Measurements from ENCODE around the gene NLRP8. TPM values are rescaled to one million over a fixed set of nuclear protein-coding genes. Genes with fewer than 3 reads are reported as not detected.
A peak's percentile ranks its signal among the peaks of the same experiment; 100 is the strongest.

NLRP8 gene
- total and polyA plus RNA-seq, 10 of the 15 experiments (the other 5 are each of a cell fraction or from before 2014, with no cell fraction given), result 0.04 TPM; not detected in 9

- TF ChIP-seq SPI1 (IDR thresholded peaks at IDR 0.05; ENCODE audit: borderline replicate concordance, insufficient read depth, low read depth, low read length) (no peak), REST (IDR thresholded peaks at IDR 0.05; ENCODE audit: low read depth, low read length) (no peak), ATF3 (IDR thresholded peaks at IDR 0.05; ENCODE audit: borderline replicate concordance, extremely low read depth, low read depth, low read length) (no peak), MTA3 (IDR thresholded peaks at IDR 0.05; ENCODE audit: borderline replicate concordance, low read length) (no peak), ZNF207 (IDR thresholded peaks at IDR 0.05; ENCODE audit: borderline replicate concordance) (no peak), NFYA (IDR thresholded peaks at IDR 0.05; ENCODE audit: borderline replicate concordance, low read depth, low read length) (no peak), TCF3 (IDR thresholded peaks at IDR 0.05; ENCODE audit: borderline replicate concordance, insufficient read depth, low read depth, low read length) (no peak), TCF12 (IDR thresholded peaks at IDR 0.05; ENCODE audit: low read depth, low read length) (no peak)
Measured at GRCh38 chr19:56014765-56015164, 67.1 kb downstream of the NLRP8 start (continued).

GRCh38 chr19:56015756-56016155 is 68.1 kb downstream of the NLRP8 start:
- no peaks in the 10 kb centered on the region for H3K36me3 ChIP-seq (ENCODE audit: control insufficient read depth in 2 of 2, insufficient read depth in 2 of 2, low read length in 1 of 2)
- H3K9ac ChIP-seq (ENCODE audit: control insufficient read depth, insufficient read depth, low read length), result no peak overlapping the region
- intact Hi-C loops (cut with micrococcal nuclease; ENCODE audit: unreplicated experiment), result no loop called here
- no peak overlapping the region for H2AFZ ChIP-seq (ENCODE audit: control insufficient read depth, low read depth, low read length)
- H3K79me2 ChIP-seq (ENCODE audit: control insufficient read depth, insufficient read depth, low read length), result no peaks in the 10 kb centered on the region
- no peak overlapping the region for H3K4me3 ChIP-seq
- no peaks in the 10 kb centered on the region for H3K27me3 ChIP-seq (replicated peaks in 1 of 2; ENCODE audit: control insufficient read depth in 2 of 2, insufficient read depth in 2 of 2, low read length in 1 of 2)
- ChIA-PET RAD21 (ENCODE audit: unreplicated experiment) (no interaction called here), POLR2A (no interaction called here), CTCF (no interaction called here), SMC1A (ENCODE audit: uncharacterized antibody, unreplicated experiment) (no interaction called here)
- H3K4me1 ChIP-seq (ENCODE audit: control insufficient read depth, insufficient read depth, low read length), result no peaks in the 10 kb centered on the region
- no TSS peak for BruUV-seq (replicated peaks)
- no peak overlapping the region for H3K27ac ChIP-seq (ENCODE audit: control insufficient read depth, insufficient read depth)
- ATAC-seq (no peak), DNase-seq (ENCODE audit: low read depth, low spot score) (no peak), FAIRE-seq (no peak)
- 8% methylated on average over 5 of the region's 5 CpGs for WGBS (ENCODE audit: insufficient coverage, insufficient replicate concordance, low lambda C conversion rate, missing lambda C conversion rate)
- in situ Hi-C loops (cut with MboI), result no loop called here
- no peaks in the 10 kb centered on the region for H3K9me3 ChIP-seq (replicated peaks; ENCODE audit: control insufficient read depth, insufficient read depth, low read length)
- no peaks in the 10 kb centered on the region for H4K20me1 ChIP-seq (ENCODE audit: control insufficient read depth, insufficient read depth)
- no peak overlapping the region for H3K4me2 ChIP-seq (ENCODE audit: control insufficient read depth, insufficient read depth)
- TF ChIP-seq REST (IDR thresholded peaks at IDR 0.05; ENCODE audit: low read depth, low read length), result peak; percentile 67; the same call in 1 of the 2 replicates
- TF ChIP-seq SRF (IDR thresholded peaks at IDR 0.05; ENCODE audit: low read depth in 2 of 2, low read length in 2 of 2), result no peak
